Activated CD8-positive, alpha-beta T cell treated with anti-CD3 and anti-CD28 coated beads, Interleukin-2, amount 10 ng/mL, durations not matched to agents 7 days and 5 days (primary cell): ENCODE data around the gene SUCLG2. TPM values are rescaled to one million over a fixed set of nuclear protein-coding genes. Genes with fewer than 3 reads are reported as not detected.

ENCODE experiments used
- ATAC-seq: fragments of 150-1000 bp; cut with Tn5 transposase; one replicate; pipeline ENCODE4 v1.10.0; 2021; ENCODE audit warnings: moderate library complexity
- CTCF ChIA-PET: fragments of 350-600 bp; sonication (Branson Sonifier 250); formaldehyde crosslinking; loops from one replicate; lab custom pipeline; 2021; ENCODE audit warnings: antibody characterized with exemption; lab: Charles Lee
- POLR2A ChIA-PET: fragments of 350-600 bp; sonication (Branson Sonifier 250); formaldehyde crosslinking; loops from one replicate; lab custom pipeline; 2021; ENCODE audit warnings: antibody characterized with exemption; lab: Charles Lee
- DNase-seq: peaks from one replicate; pipeline ENCODE4 v3.0.0-alpha.2; 2020
- H3K27ac Mint-ChIP-seq: one replicate; pipeline ENCODE4 v1.8.0; 2021; ENCODE audit warnings: mild to moderate bottlenecking, mixed read lengths
- H3K27me3 Mint-ChIP-seq: one replicate; pipeline ENCODE4 v1.8.0; 2021; ENCODE audit warnings: low read depth, mixed read lengths
- H3K36me3 Mint-ChIP-seq: one replicate; pipeline ENCODE4 v1.8.0; 2021; ENCODE audit warnings: low read depth, mixed read lengths
- H3K4me1 Mint-ChIP-seq: one replicate; pipeline ENCODE4 v1.8.0; 2021; ENCODE audit warnings: low read depth, mixed read lengths
- H3K4me3 Mint-ChIP-seq: one replicate; pipeline ENCODE4 v1.8.0; 2021; ENCODE audit warnings: mild to moderate bottlenecking, mixed read lengths
- H3K9me3 Mint-ChIP-seq: one replicate; pipeline ENCODE4 v1.8.0; 2022; ENCODE audit warnings: mixed read lengths; ENCODE audit not compliant: insufficient read depth
- total RNA-seq, 2 experiments: library from RNA; stranded (reverse); gene quantifications; one replicate each; pipeline ENCODE4 v1.2.3, GENCODE V29; 2021

The SUCLG2 gene
- total RNA-seq, 2 experiments from 2014 or later: 51.7 to 55.0 TPM

GRCh38 chr3:67683522-67683921, 29.1 kb upstream of the SUCLG2 start:
- H3K4me3 Mint-ChIP-seq: no peak overlapping the region
- no peaks in the 10 kb centered on the region for H3K27me3 Mint-ChIP-seq
- DNase-seq: no peak
- H3K36me3 Mint-ChIP-seq: peaks cover 18% of the 10 kb centered on the region
- ChIA-PET CTCF (interaction anchor here (0.8 to 1.3 kb wide), 3 partner anchors 12 to 29 kb away, joined by 3 to 4 read pairs (median 3); partner anchors contain the start of gene SUCLG2), POLR2A (interaction anchor here (0.7 kb wide), 1 partner anchor 30 kb away, joined by 3 read pairs; no protein-coding TSS in a partner anchor)
- no peak overlapping the region for H3K27ac Mint-ChIP-seq
- ATAC-seq: no peak
- no peaks in the 10 kb centered on the region for H3K9me3 Mint-ChIP-seq
- H3K4me1 Mint-ChIP-seq: peaks cover 31% of the 10 kb centered on the region

- Mint-ChIP-seq H3K9me3 (no peaks in the 10 kb centered on the region), H3K4me1 (peaks cover 22% of the 10 kb centered on the region), H3K27ac (peak overlapping the region; percentile 1), H3K36me3 (peaks cover 18% of the 10 kb centered on the region), H3K4me3 (no peak overlapping the region), H3K27me3 (no peaks in the 10 kb centered on the region)
- ATAC-seq (no peak), DNase-seq (no peak)
- CTCF ChIA-PET: interaction anchor here (0.7 kb wide), 1 partner anchor 24 kb away, joined by 3 read pairs; the partner anchor contains the start of gene SUCLG2
- POLR2A ChIA-PET: no interaction called here
These were observed 24.3 kb upstream of the SUCLG2 start for GRCh38 chr3:67678665-67679064.

- Mint-ChIP-seq H3K27ac (no peak overlapping the region), H3K4me1 (peaks cover 16% of the 10 kb centered on the region), H3K9me3 (peaks cover 8% of the 10 kb centered on the region), H3K27me3 (no peaks in the 10 kb centered on the region), H3K4me3 (no peak overlapping the region), H3K36me3 (peaks cover 14% of the 10 kb centered on the region)
- CTCF ChIA-PET: no interaction called here
- no peak for ATAC-seq
- DNase-seq: no peak
- POLR2A ChIA-PET: no interaction called here
These were observed 19.6 kb upstream of the SUCLG2 start for GRCh38 chr3:67674055-67674454.

GRCh38 chr3:67662733-67663132, 8.3 kb upstream of the SUCLG2 start:
- DNase-seq (no peak), ATAC-seq (peak; percentile 33)
- CTCF ChIA-PET: interaction anchor here (1.0 to 1.5 kb wide), 2 partner anchors 22 to 127 kb away, joined by 3 to 4 read pairs; no protein-coding TSS in a partner anchor
- Mint-ChIP-seq H3K27ac (no peak overlapping the region), H3K36me3 (peaks cover 27% of the 10 kb centered on the region), H3K4me3 (no peak overlapping the region), H3K4me1 (peaks cover 34% of the 10 kb centered on the region), H3K27me3 (no peaks in the 10 kb centered on the region), H3K9me3 (peaks cover 19% of the 10 kb centered on the region)
- POLR2A ChIA-PET: no interaction called here

GRCh38 chr3:67661089-67661488, 6.7 kb upstream of the SUCLG2 start:
- ATAC-seq: no peak
- no peak for DNase-seq
- Mint-ChIP-seq H3K4me3 (no peak overlapping the region), H3K4me1 (peaks cover 46% of the 10 kb centered on the region), H3K27me3 (no peaks in the 10 kb centered on the region), H3K9me3 (peaks cover 33% of the 10 kb centered on the region), H3K36me3 (peaks cover 42% of the 10 kb centered on the region), H3K27ac (no peak overlapping the region)
- CTCF ChIA-PET: no interaction called here
- POLR2A ChIA-PET: no interaction called here

- DNase-seq (no peak), ATAC-seq (no peak)
- ChIA-PET POLR2A (no interaction called here), CTCF (interaction anchor here (1.1 to 2.8 kb wide), 2 partner anchors 81 to 133 kb away, joined by 3 to 14 read pairs; no protein-coding TSS in a partner anchor)
- peaks cover 58% of the 10 kb centered on the region for H3K36me3 Mint-ChIP-seq
- H3K4me1 Mint-ChIP-seq: peaks cover 51% of the 10 kb centered on the region
- no peak overlapping the region for H3K4me3 Mint-ChIP-seq
- H3K27me3 Mint-ChIP-seq: no peaks in the 10 kb centered on the region
- no peak overlapping the region for H3K27ac Mint-ChIP-seq
- peaks cover 38% of the 10 kb centered on the region for H3K9me3 Mint-ChIP-seq
These were observed 2.8 kb upstream of the SUCLG2 start for GRCh38 chr3:67657192-67657591.

GRCh38 chr3:67656614-67657013, 2.2 kb upstream of the SUCLG2 start:
- peaks cover 55% of the 10 kb centered on the region for H3K4me1 Mint-ChIP-seq
- ATAC-seq (no peak), DNase-seq (no peak)
- peak overlapping the region; percentile 93 for H3K27ac Mint-ChIP-seq
- no peak overlapping the region for H3K4me3 Mint-ChIP-seq
- H3K27me3 Mint-ChIP-seq: no peaks in the 10 kb centered on the region
- H3K9me3 Mint-ChIP-seq: peaks cover 38% of the 10 kb centered on the region
- CTCF ChIA-PET: interaction anchor here (0.6 to 2.8 kb wide), 5 partner anchors 11 to 133 kb away, joined by 3 to 14 read pairs (median 3); no protein-coding TSS in a partner anchor
- POLR2A ChIA-PET: interaction anchor here (1.1 to 1.7 kb wide), 2 partner anchors 19 to 83 kb away, joined by 3 to 6 read pairs; no protein-coding TSS in a partner anchor
- peaks cover 64% of the 10 kb centered on the region for H3K36me3 Mint-ChIP-seq

GRCh38 chr3:67655364-67656121, 1.1 kb upstream of the SUCLG2 start:
- peaks cover 59% of the 10 kb centered on the region for H3K4me1 Mint-ChIP-seq
- ChIA-PET POLR2A (interaction anchor here (0.7 to 1.7 kb wide), 12 partner anchors 9 to 683 kb away, joined by 3 to 9 read pairs (median 4); no protein-coding TSS in a partner anchor), CTCF (interaction anchor here (0.9 to 2.8 kb wide), 8 partner anchors 10 to 542 kb away, joined by 3 to 14 read pairs (median 3); no protein-coding TSS in a partner anchor)
- H3K27ac Mint-ChIP-seq: peak overlapping the region; percentile 93
- no peaks in the 10 kb centered on the region for H3K27me3 Mint-ChIP-seq
- H3K36me3 Mint-ChIP-seq: peaks cover 71% of the 10 kb centered on the region
- H3K4me3 Mint-ChIP-seq: peak overlapping the region; percentile 82
- peak; percentile 74 for ATAC-seq
- H3K9me3 Mint-ChIP-seq: peaks cover 38% of the 10 kb centered on the region
- peak; percentile 94 for DNase-seq

- H3K4me1 Mint-ChIP-seq: peaks cover 64% of the 10 kb centered on the region
- H3K9me3 Mint-ChIP-seq: peaks cover 37% of the 10 kb centered on the region
- H3K36me3 Mint-ChIP-seq: peaks cover 71% of the 10 kb centered on the region
- POLR2A ChIA-PET: interaction anchor here (0.6 to 1.7 kb wide), 8 partner anchors 10 to 683 kb away, joined by 3 to 9 read pairs (median 6); no protein-coding TSS in a partner anchor
- peak overlapping the region; percentile 93 for H3K27ac Mint-ChIP-seq
- H3K27me3 Mint-ChIP-seq: no peaks in the 10 kb centered on the region
- CTCF ChIA-PET: interaction anchor here (1.1 to 2.8 kb wide), 6 partner anchors 24 to 541 kb away, joined by 3 to 14 read pairs (median 4); no protein-coding TSS in a partner anchor
- peak overlapping the region; percentile 82 for H3K4me3 Mint-ChIP-seq
- ATAC-seq (peak; percentile 5), DNase-seq (peak; percentile 44)
These were observed 399 bp upstream of the SUCLG2 start for GRCh38 chr3:67654844-67655177.

- ChIA-PET CTCF (no interaction called here), POLR2A (interaction anchor here (0.6 to 1.6 kb wide), 4 partner anchors 30 to 243 kb away, joined by 3 to 5 read pairs (median 4); no protein-coding TSS in a partner anchor)
- H3K9me3 Mint-ChIP-seq: peaks cover 25% of the 10 kb centered on the region
- peaks cover 68% of the 10 kb centered on the region for H3K4me1 Mint-ChIP-seq
- ATAC-seq (no peak), DNase-seq (no peak)
- H3K4me3 Mint-ChIP-seq: peak overlapping the region; percentile 82
- H3K36me3 Mint-ChIP-seq: peaks cover 71% of the 10 kb centered on the region
- no peaks in the 10 kb centered on the region for H3K27me3 Mint-ChIP-seq
- H3K27ac Mint-ChIP-seq: peak overlapping the region; percentile 74
These were observed 850 bp downstream of the SUCLG2 start for GRCh38 chr3:67653425-67654098.

GRCh38 chr3:67650084-67650483, 4.3 kb downstream of the SUCLG2 start:
- Mint-ChIP-seq H3K4me3 (no peak overlapping the region), H3K4me1 (peaks cover 48% of the 10 kb centered on the region), H3K9me3 (no peaks in the 10 kb centered on the region), H3K36me3 (peaks cover 69% of the 10 kb centered on the region), H3K27ac (no peak overlapping the region), H3K27me3 (no peaks in the 10 kb centered on the region)
- DNase-seq: no peak
- ChIA-PET CTCF (no interaction called here), POLR2A (no interaction called here)
- ATAC-seq: no peak
